Panc1 (cell line): Measurements from ENCODE around the gene ETFBKMT. TPM values are rescaled to one million over a fixed set of nuclear protein-coding genes. Genes with fewer than 3 reads are reported as not detected.
"Not testable (repeated sequence)": the region's sequence is repeated elsewhere in the genome, so short reads cannot be mapped to it uniquely, and the experiment has no call there.

ENCODE experiments used
- ATAC-seq: fragments of 200-7000 bp; cut with Tn5 transposase; 2 replicates; pipeline ENCODE4 v1.9.1; 2020; ENCODE audit warnings: mild to moderate bottlenecking, moderate library complexity
- BruUV-seq: library from RNA; stranded (reverse); fragments of 400-500 nt; replicated peaks from 2 replicates; lab custom pipeline; 2021; lab: Mats Ljungman, UMichigan
- CTCF ChIA-PET: fragments of 300-600 bp; sonication (Branson Sonifier 250); formaldehyde crosslinking; loops from one replicate; lab custom pipeline; 2022; ENCODE audit warnings: antibody characterized with exemption; lab: Charles Lee
- POLR2A ChIA-PET: fragments of 300-600 bp; sonication (Branson Sonifier 250); formaldehyde crosslinking; loops from one replicate; lab custom pipeline; 2022; ENCODE audit warnings: antibody characterized with exemption; lab: Charles Lee
- DNase-seq: peaks from one replicate; pipeline ENCODE4 v3.0.0-alpha.2; 2010; ENCODE audit warnings: low read depth, low spot score
- H3K27ac ChIP-seq: 2 replicates; pipeline ENCODE4 v1.5.1; 2011; ENCODE audit warnings: mild to moderate bottlenecking, low read length, inconsistent platforms
- H3K27me3 ChIP-seq: fragments of 200-500 bp; sonication (Bioruptor generic); 2 replicates; pipeline ENCODE4 v1.6.0; 2014; ENCODE audit warnings: low read length, inconsistent platforms; ENCODE audit not compliant: control insufficient read depth, insufficient read depth
- H3K36me3 ChIP-seq: fragments of 200-500 bp; sonication (Bioruptor generic); 2 replicates; pipeline ENCODE4 v1.5.1; 2014; ENCODE audit warnings: inconsistent platforms, mild to moderate bottlenecking, low read length, moderate library complexity; ENCODE audit not compliant: control insufficient read depth, insufficient read depth
- H3K4me1 ChIP-seq: 2 replicates; pipeline ENCODE4 v1.5.1; 2011; ENCODE audit warnings: inconsistent platforms, mild to moderate bottlenecking, low read length, moderate library complexity; ENCODE audit not compliant: control insufficient read depth, insufficient read depth
- H3K4me3 ChIP-seq, 2 experiments: 2 replicates each; pipeline ENCODE4 v1.5.1; 2011 to 2012; ENCODE audit warnings: low read depth in 2 of 2, low read length in 2 of 2, mild to moderate bottlenecking in 2 of 2, inconsistent platforms in 1 of 2, moderate library complexity in 1 of 2
- H3K9me3 ChIP-seq: fragments of 200-500 bp; sonication (Bioruptor generic); 2 replicates; pipeline ENCODE4 v1.5.1; 2014; ENCODE audit warnings: low read depth, mild to moderate bottlenecking, inconsistent platforms, low read length, moderate library complexity; ENCODE audit not compliant: control insufficient read depth, insufficient read depth
- CTCF ChIP-seq: fragments of 450-650 bp; IDR thresholded peaks from 2 replicates; pipeline ENCODE4 v1.5.1; 2017; ENCODE audit warnings: mild to moderate bottlenecking
- POLR2AphosphoS5 ChIP-seq: IDR thresholded peaks from 2 replicates; pipeline ENCODE4 v1.6.1; 2012; ENCODE audit warnings: mild to moderate bottlenecking, low read depth, low read length, moderate library complexity
- REST ChIP-seq, 2 experiments: IDR thresholded peaks; 2 replicates each; pipeline ENCODE4 v1.6.1; 2011 to 2012; ENCODE audit warnings: low read depth in 2 of 2, control low read depth in 1 of 2, low read length in 1 of 2, mild to moderate bottlenecking in 1 of 2, moderate library complexity in 1 of 2; ENCODE audit not compliant: insufficient read depth in 1 of 2
- SIN3A ChIP-seq: IDR thresholded peaks from 2 replicates; pipeline ENCODE4 v1.6.1; 2012; ENCODE audit warnings: low read depth, mild to moderate bottlenecking, low read length, moderate library complexity, borderline replicate concordance; ENCODE audit not compliant: insufficient read depth
- TCF7L2 ChIP-seq: IDR thresholded peaks from 2 replicates; pipeline ENCODE4 v1.6.1; 2011; ENCODE audit warnings: mild to moderate bottlenecking, low read depth, low read length, inconsistent platforms
- in situ Hi-C: cut with HindIII; loops from 2 replicates; pipeline ENCODE4 v1.10.0; 2016; ENCODE audit warnings: low sequenced_read_pairs, low pct_unique_long_range_greater_than_20kb
- intact Hi-C: fragments of 100-400 bp; cut with micrococcal nuclease; formaldehyde crosslinking; loops from one replicate; pipeline ENCODE4 v1.10.0; 2022; ENCODE audit not compliant: unreplicated experiment
- total RNA-seq: library from RNA; stranded (reverse); gene quantifications from one replicate; pipeline ENCODE4 v1.2.1, GENCODE V29; 2021; ENCODE audit not compliant: unreplicated experiment

The ETFBKMT gene
- total RNA-seq, 1 experiment from 2014 or later, result 1.5 TPM

GRCh38 chr12:31664038-31664437 lies 4.5 kb downstream of the ETFBKMT start:
- H3K4me1 ChIP-seq, result no peaks in the 10 kb centered on the region
- no peak for DNase-seq
- ATAC-seq, result no peak
- no peaks in the 10 kb centered on the region for H3K27me3 ChIP-seq
- ChIA-PET CTCF (no interaction called here), POLR2A (no interaction called here)
- BruUV-seq, result no TSS peak
- intact Hi-C loops, result no loop called here
- in situ Hi-C loops, result no loop called here
- no peak overlapping the region for H3K27ac ChIP-seq
- peaks cover 2% of the 10 kb centered on the region; the same call in 1 of the 2 replicates for H3K36me3 ChIP-seq
- H3K4me3 ChIP-seq, result no peak overlapping the region
- no peak for TF ChIP-seq SIN3A
- TF ChIP-seq TCF7L2, result no peak
- TF ChIP-seq REST (IDR thresholded peaks at IDR 0.05; ENCODE audit: insufficient read depth in 1 of 2, low read depth in 2 of 2, low read length in 1 of 2), result no peak
- no peak for TF ChIP-seq CTCF
- no peak for TF ChIP-seq POLR2AphosphoS5
- H3K9me3 ChIP-seq, result peaks cover 2% of the 10 kb centered on the region; the same call in 1 of the 2 replicates

GRCh38 chr12:31669020-31669419 lies 9.5 kb downstream of the ETFBKMT start:
- H3K9me3 ChIP-seq, result peaks cover 6% of the 10 kb centered on the region; the same call in 1 of the 2 replicates
- no peak overlapping the region for H3K4me3 ChIP-seq
- ATAC-seq (no peak), DNase-seq (no peak)
- H3K27ac ChIP-seq, result no peak overlapping the region
- TF ChIP-seq SIN3A (no peak), POLR2AphosphoS5 (no peak), TCF7L2 (no peak), CTCF (no peak), REST (IDR thresholded peaks at IDR 0.05; ENCODE audit: insufficient read depth in 1 of 2, low read depth in 2 of 2, low read length in 1 of 2) (no peak)
- POLR2A ChIA-PET, result interaction anchor here (0.6 kb wide), 4 partner anchors 346 to 626 kb away, joined by 3 to 10 read pairs (median 4); no protein-coding TSS in a partner anchor
- no peaks in the 10 kb centered on the region for H3K36me3 ChIP-seq
- no TSS peak for BruUV-seq
- H3K4me1 ChIP-seq, result no peaks in the 10 kb centered on the region
- no peaks in the 10 kb centered on the region for H3K27me3 ChIP-seq
- CTCF ChIA-PET, result no interaction called here
- in situ Hi-C loops (no loop called here), intact Hi-C loops (no loop called here)

GRCh38 chr12:31669582-31669981 lies 10.1 kb downstream of the ETFBKMT start:
- H3K27me3 ChIP-seq, H3K27ac ChIP-seq, intact Hi-C loops, H3K4me1 ChIP-seq, BruUV-seq, ATAC-seq, in situ Hi-C loops, DNase-seq, H3K4me3 ChIP-seq, H3K36me3 ChIP-seq, H3K9me3 ChIP-seq: not testable (repeated sequence)
- ChIA-PET CTCF (interaction anchor here (0.6 kb wide), 1 partner anchor 12 kb away, joined by 5 read pairs; no protein-coding TSS in a partner anchor), POLR2A (interaction anchor here (0.6 kb wide), 4 partner anchors 347 to 626 kb away, joined by 3 to 13 read pairs (median 7); no protein-coding TSS in a partner anchor)
